Endothelial cell (in vitro differentiated cells): ENCODE data around the gene TCEANC2. TPM values are rescaled to one million over a fixed set of nuclear protein-coding genes. Genes with fewer than 3 reads are reported as not detected.
"Not testable (repeated sequence)": the region's sequence is repeated elsewhere in the genome, so short reads cannot be mapped to it uniquely, and the experiment has no call there.

Experiments used
- DNase-seq: peaks from one replicate; pipeline ENCODE4 v3.0.0; 2021; ENCODE audit warnings: low spot score
- H3K27ac Mint-ChIP-seq: one replicate; pipeline ENCODE4 v1.8.0; 2021; ENCODE audit warnings: mixed read lengths, inconsistent platforms; ENCODE audit not compliant: unreplicated experiment
- H3K27me3 Mint-ChIP-seq: one replicate; pipeline ENCODE4 v1.8.0; 2021; ENCODE audit warnings: mild to moderate bottlenecking, moderate library complexity, mixed read lengths, inconsistent platforms; ENCODE audit not compliant: unreplicated experiment
- H3K36me3 Mint-ChIP-seq: one replicate; pipeline ENCODE4 v1.8.0; 2021; ENCODE audit warnings: mild to moderate bottlenecking, low read depth, mixed read lengths, inconsistent platforms; ENCODE audit not compliant: unreplicated experiment
- H3K4me1 Mint-ChIP-seq: one replicate; pipeline ENCODE4 v1.8.0; 2021; ENCODE audit warnings: mild to moderate bottlenecking, mixed read lengths, inconsistent platforms; ENCODE audit not compliant: unreplicated experiment
- H3K4me3 Mint-ChIP-seq: one replicate; pipeline ENCODE4 v1.8.0; 2021; ENCODE audit warnings: mild to moderate bottlenecking, mixed read lengths, inconsistent platforms; ENCODE audit not compliant: unreplicated experiment
- H3K9me3 Mint-ChIP-seq: one replicate; pipeline ENCODE4 v1.8.0; 2021; ENCODE audit warnings: mixed read lengths, inconsistent platforms; ENCODE audit not compliant: unreplicated experiment
- total RNA-seq: library from RNA; stranded (reverse); fragmentation: NEBNext Ultra II Directional; extraction: Animal tissue kit (Norgen Biotek cat#: 25700); gene quantifications from one replicate; pipeline ENCODE4 v1.2.1, GENCODE V29; 2021; ENCODE audit not compliant: unreplicated experiment
- TF ChIP-seq, protein P1 (sequence below): fragments of 200-600 bp; sonication (generic); IDR thresholded peaks from one replicate; pipeline ENCODE4 v1.5.0; 2021; ENCODE audit warnings: antibody characterized with exemption; ENCODE audit not compliant: unreplicated experiment

TCEANC2 gene
- total RNA-seq, 1 donor from 2014 or later: 6.3 TPM

DNA sequence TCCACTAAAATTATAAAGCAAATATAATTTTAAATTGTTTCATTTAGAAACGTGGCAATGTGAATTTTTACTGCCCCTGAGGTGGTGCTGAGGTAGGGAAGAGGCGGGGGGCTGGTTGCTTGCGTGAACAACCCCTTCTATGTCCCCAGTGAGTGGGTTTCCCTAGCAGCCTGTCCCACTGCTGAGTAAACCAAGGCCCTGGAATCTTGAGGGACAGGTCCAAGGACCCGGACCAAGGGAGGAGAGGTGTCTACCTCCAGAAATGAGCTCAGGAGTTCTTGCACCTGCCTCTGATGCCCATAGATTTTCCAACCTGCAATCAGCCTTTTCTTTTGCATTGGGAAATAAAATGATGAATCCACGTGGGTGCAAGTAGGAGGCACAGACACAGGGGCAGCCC, 34.8 kb upstream of the TCEANC2 start:
- no peaks in the 10 kb centered on the region for H3K36me3 Mint-ChIP-seq
- no peaks in the 10 kb centered on the region for H3K9me3 Mint-ChIP-seq
- DNase-seq: no peak
- H3K27me3 Mint-ChIP-seq: no peaks in the 10 kb centered on the region
- no peaks in the 10 kb centered on the region for H3K4me1 Mint-ChIP-seq
- H3K27ac Mint-ChIP-seq: no peak overlapping the region
- no peak overlapping the region for H3K4me3 Mint-ChIP-seq
- TF ChIP-seq, protein P1, sequence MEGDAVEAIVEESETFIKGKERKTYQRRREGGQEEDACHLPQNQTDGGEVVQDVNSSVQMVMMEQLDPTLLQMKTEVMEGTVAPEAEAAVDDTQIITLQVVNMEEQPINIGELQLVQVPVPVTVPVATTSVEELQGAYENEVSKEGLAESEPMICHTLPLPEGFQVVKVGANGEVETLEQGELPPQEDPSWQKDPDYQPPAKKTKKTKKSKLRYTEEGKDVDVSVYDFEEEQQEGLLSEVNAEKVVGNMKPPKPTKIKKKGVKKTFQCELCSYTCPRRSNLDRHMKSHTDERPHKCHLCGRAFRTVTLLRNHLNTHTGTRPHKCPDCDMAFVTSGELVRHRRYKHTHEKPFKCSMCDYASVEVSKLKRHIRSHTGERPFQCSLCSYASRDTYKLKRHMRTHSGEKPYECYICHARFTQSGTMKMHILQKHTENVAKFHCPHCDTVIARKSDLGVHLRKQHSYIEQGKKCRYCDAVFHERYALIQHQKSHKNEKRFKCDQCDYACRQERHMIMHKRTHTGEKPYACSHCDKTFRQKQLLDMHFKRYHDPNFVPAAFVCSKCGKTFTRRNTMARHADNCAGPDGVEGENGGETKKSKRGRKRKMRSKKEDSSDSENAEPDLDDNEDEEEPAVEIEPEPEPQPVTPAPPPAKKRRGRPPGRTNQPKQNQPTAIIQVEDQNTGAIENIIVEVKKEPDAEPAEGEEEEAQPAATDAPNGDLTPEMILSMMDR: no peak

DNA sequence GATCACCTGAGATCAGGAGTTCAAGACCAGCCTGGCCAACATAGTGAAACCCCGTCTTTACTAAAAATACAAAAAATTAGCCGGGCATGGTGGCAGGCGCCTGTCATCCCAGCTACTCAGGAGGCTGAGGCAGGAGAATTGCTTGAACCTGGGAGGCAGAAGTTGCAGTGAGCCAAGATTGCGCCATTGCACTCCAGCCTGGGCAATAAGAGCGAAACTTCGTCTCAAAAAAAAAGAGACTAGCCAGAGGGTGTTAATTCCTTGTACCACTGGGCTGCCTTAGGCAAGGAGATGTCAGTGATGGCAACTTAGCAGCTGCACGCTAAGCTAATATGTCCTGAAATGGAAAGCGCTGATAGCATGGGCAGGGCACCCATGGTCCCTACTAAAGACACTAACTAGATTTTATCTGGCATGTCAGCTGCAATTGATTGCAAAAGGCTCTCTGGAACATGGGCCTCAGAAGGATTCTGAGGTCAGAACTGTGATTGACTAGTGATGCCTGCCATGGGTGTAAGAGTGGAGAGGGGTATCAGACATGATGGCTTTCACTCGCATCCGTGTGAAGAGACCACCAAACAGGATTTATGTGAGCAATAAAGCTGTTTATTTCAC, 33.7 kb upstream of the TCEANC2 start:
- DNase-seq, H3K4me1 Mint-ChIP-seq, H3K36me3 Mint-ChIP-seq, H3K27me3 Mint-ChIP-seq, H3K9me3 Mint-ChIP-seq, H3K27ac Mint-ChIP-seq, H3K4me3 Mint-ChIP-seq: not testable (repeated sequence)

DNA sequence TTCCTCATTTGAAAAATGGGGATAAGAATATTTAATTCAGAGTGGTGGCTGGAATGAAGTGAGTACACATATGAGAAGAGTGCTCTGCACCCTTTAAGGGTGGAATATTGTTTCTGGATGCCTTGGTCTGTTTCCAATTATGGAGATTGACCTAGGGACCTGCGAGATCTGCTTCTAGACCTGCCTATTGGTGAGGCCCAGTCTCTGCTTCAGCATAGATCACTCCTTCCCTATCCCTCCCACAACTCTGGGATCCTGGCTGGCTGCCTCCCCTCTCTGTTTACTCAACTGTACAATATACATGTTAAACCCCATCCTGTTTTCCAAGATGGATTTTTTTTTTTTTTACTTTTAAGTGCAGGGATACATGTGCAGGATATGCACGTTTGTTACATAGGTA, 29.1 kb upstream of the TCEANC2 start:
- Mint-ChIP-seq H3K36me3 (no peaks in the 10 kb centered on the region), H3K4me3 (no peak overlapping the region), H3K27me3 (no peaks in the 10 kb centered on the region), H3K9me3 (no peaks in the 10 kb centered on the region), H3K27ac (no peak overlapping the region), H3K4me1 (no peaks in the 10 kb centered on the region)
- TF ChIP-seq, protein P1: no peak
- no peak for DNase-seq

DNA sequence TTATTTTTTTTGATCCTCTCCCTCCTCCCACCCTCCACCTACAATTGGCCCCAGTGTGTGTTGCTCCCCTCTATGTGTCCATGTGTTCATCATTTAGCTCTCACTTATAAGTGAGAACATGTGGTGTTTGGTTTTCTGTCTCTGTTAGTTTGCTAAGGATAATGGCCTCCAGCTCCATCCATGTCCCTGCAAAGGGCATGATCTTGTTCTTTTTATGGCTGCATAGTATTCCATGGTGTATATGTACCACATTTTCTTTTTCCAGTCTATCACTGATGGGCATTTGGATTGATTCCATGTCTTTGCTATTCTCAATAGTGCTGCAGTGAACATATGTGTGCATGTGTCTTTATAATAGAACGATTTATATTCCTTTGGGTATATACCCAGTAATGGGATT, 28.6 kb upstream of the TCEANC2 start:
- H3K27me3 Mint-ChIP-seq, H3K4me3 Mint-ChIP-seq, DNase-seq, H3K9me3 Mint-ChIP-seq, H3K27ac Mint-ChIP-seq, H3K36me3 Mint-ChIP-seq, H3K4me1 Mint-ChIP-seq: not testable (repeated sequence)

DNA sequence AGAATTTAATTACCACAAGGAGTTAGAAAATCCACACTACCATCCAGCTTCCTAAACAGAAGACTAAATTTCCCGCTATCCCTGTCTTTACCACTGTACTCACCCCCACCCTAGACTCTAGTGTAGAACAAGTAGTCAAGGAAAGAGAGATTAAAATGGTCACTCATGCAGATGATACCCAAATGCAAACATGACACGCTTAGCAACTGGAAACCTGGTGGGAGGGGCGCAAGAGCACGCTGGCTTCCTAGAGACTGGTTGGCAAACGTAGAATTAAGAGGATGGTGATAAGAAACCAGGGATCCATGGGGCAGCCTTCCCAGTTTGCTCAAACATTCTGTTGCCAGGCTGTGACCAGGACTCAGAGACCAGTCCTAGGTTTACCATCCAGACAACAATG, 25.6 kb upstream of the TCEANC2 start:
- Mint-ChIP-seq H3K4me3 (no peak overlapping the region), H3K9me3 (no peaks in the 10 kb centered on the region), H3K27ac (no peak overlapping the region), H3K36me3 (no peaks in the 10 kb centered on the region), H3K27me3 (no peaks in the 10 kb centered on the region), H3K4me1 (no peaks in the 10 kb centered on the region)
- TF ChIP-seq, protein P1: no peak
- DNase-seq: no peak

DNA sequence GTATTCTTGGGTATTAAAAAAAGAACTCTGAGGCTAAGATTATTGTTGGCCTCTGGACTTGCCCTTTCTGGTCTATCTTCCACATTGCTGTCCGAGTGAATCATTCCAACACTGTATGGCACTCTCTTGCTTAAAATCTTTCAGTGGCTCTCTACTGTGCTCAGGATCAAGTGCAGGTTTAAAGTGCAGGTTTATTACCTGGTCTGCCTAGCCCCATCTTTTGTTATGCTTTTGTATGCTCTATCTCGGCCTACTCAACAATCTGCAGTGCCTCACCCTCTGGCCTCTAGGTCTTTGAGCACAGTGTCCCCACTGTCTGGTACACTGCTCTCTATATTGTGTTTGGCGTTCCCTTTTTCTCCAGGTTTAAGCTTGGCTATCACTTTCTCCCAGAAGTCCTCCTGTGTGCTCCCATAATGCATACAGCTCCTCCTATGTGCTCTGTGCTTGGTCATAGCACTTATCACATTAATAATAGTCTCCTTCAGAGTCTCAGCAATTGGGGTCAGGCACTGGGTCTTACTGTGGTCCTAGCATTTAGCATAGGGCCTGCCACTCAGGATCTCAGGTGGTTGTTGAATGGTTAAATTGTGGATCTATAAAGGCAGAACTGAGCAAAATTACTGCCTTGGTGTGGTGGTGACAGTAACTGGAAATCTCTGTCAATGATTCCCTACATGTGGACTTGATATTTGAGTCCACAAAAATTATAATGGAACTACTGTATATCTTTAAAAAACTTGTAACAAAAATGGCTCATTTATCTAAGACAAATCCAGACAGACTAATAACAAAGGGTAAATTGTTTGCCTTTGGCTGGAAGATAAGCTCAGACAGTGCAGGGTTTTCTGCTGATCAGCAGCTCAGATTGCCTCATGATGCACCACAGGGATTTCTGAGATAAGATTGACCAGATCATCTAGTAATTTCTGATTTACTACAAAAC, 24.8 kb upstream of the TCEANC2 start:
- Mint-ChIP-seq H3K4me3 (no peak overlapping the region), H3K9me3 (no peaks in the 10 kb centered on the region), H3K36me3 (no peaks in the 10 kb centered on the region), H3K4me1 (no peaks in the 10 kb centered on the region), H3K27me3 (no peaks in the 10 kb centered on the region), H3K27ac (no peak overlapping the region)
- DNase-seq: no peak
- TF ChIP-seq, protein P1: no peak
